GM12878 (cell line): ENCODE measurements around the gene MAEL. TPM values are rescaled to one million over a fixed set of nuclear protein-coding genes. Genes with fewer than 3 reads are reported as not detected.

Experiments used
- ATAC-seq: fragments of 200-7000 bp; cut with Tn5 transposase; 3 replicates; pipeline ENCODE4 v1.9.1; 2020; ENCODE audit warnings: mild to moderate bottlenecking, moderate library complexity
- BruUV-seq: library from RNA; stranded (reverse); fragments of 400-500 nt; replicated peaks from 2 replicates; lab custom pipeline; 2021; lab: Mats Ljungman, UMichigan
- CTCF ChIA-PET: fragments of 300-600 bp; sonication (Branson Sonifier 250); formaldehyde crosslinking; extraction: SDS; loops from one replicate; lab custom pipeline; 2021; ENCODE audit warnings: inconsistent platforms; lab: Yijun Ruan, JAX
- POLR2A ChIA-PET: fragments of 350-600 bp; formaldehyde crosslinking; extraction: SDS; loops from one replicate; lab custom pipeline; 2021; ENCODE audit warnings: inconsistent platforms; lab: Charles Lee
- RAD21 ChIA-PET: fragments of 300-600 bp; sonication (Branson Sonifier 250); formaldehyde crosslinking; loops from one replicate; lab custom pipeline; 2023; ENCODE audit warnings: antibody characterized with exemption; ENCODE audit not compliant: unreplicated experiment; lab: Charles Lee
- SMC1A ChIA-PET: fragments of 300-600 bp; sonication (Branson Sonifier 250); formaldehyde crosslinking; loops from one replicate; lab custom pipeline; 2023; ENCODE audit not compliant: unreplicated experiment, uncharacterized antibody; lab: Charles Lee
- DNase-seq: peaks from one replicate; pipeline ENCODE4 v3.0.0-alpha.2; 2011; ENCODE audit warnings: low read depth, low spot score
- FAIRE-seq: peaks from 3 replicates; lab custom pipeline; 2011; peaks lifted over from hg19 to GRCh38; lab: Jason Lieb, UNC
- H2AFZ ChIP-seq: 2 replicates; pipeline ENCODE4 v1.6.0; 2011; ENCODE audit warnings: low read depth, low read length, control low read depth; ENCODE audit not compliant: control insufficient read depth
- H3K27ac ChIP-seq: 2 replicates; pipeline ENCODE4 v1.5.1; 2011; ENCODE audit warnings: control low read depth; ENCODE audit not compliant: control insufficient read depth, insufficient read depth
- H3K27me3 ChIP-seq, 2 experiments: replicated peaks in 1 of 2; 2 replicates each; pipeline versions ENCODE4 v1.6.0 to v1.6.1; 2011; ENCODE audit warnings: low read length in 1 of 2; ENCODE audit not compliant: control insufficient read depth in 2 of 2, insufficient read depth in 2 of 2
- H3K36me3 ChIP-seq, 2 experiments: 2 replicates each; pipeline ENCODE4 v1.5.1; 2011; ENCODE audit warnings: low read length in 1 of 2; ENCODE audit not compliant: control insufficient read depth in 2 of 2, insufficient read depth in 2 of 2
- H3K4me1 ChIP-seq: 2 replicates; pipeline ENCODE4 v1.6.1; 2011; ENCODE audit warnings: mild to moderate bottlenecking, low read length, moderate library complexity, mixed read lengths; ENCODE audit not compliant: control insufficient read depth, insufficient read depth
- H3K4me2 ChIP-seq: 2 replicates; pipeline ENCODE4 v1.6.0; 2011; ENCODE audit warnings: control low read depth; ENCODE audit not compliant: control insufficient read depth, insufficient read depth
- H3K4me3 ChIP-seq: fragments of 200-600 bp; sonication (generic); 2 replicates; pipeline ENCODE4 v1.5.1; 2016
- H3K79me2 ChIP-seq: 2 replicates; pipeline ENCODE4 v1.6.0; 2011; ENCODE audit warnings: low read length; ENCODE audit not compliant: control insufficient read depth, insufficient read depth
- H3K9ac ChIP-seq: 2 replicates; pipeline ENCODE4 v1.8.0; 2011; ENCODE audit warnings: low read length, control low read depth, mixed read lengths; ENCODE audit not compliant: control insufficient read depth, insufficient read depth
- H3K9me3 ChIP-seq: replicated peaks from 3 replicates; pipeline ENCODE4 v1.5.1; 2011; ENCODE audit warnings: mild to moderate bottlenecking, low read length; ENCODE audit not compliant: control insufficient read depth, insufficient read depth
- H4K20me1 ChIP-seq: 2 replicates; pipeline ENCODE4 v1.6.0; 2011; ENCODE audit not compliant: control insufficient read depth, insufficient read depth
- GABPA ChIP-seq: IDR thresholded peaks from 2 replicates; pipeline ENCODE4 v1.6.1; 2014; ENCODE audit warnings: antibody characterized with exemption, low read depth, mild to moderate bottlenecking, inconsistent platforms
- MYB ChIP-seq: fragments of 150-350 bp; IDR thresholded peaks from 2 replicates; pipeline ENCODE4 v1.6.1; 2014; ENCODE audit warnings: mild to moderate bottlenecking, low read depth, low read length, borderline replicate concordance
- WRNIP1 ChIP-seq: IDR thresholded peaks from 2 replicates; pipeline ENCODE4 v1.6.1; 2011; ENCODE audit warnings: low read depth, low read length, improper control_type of control experiment, borderline replicate concordance
- WGBS: methylation state at CpG from one replicate; pipeline ENCODE4 v1.1.6; 2016; ENCODE audit warnings: low lambda C conversion rate; ENCODE audit not compliant: insufficient replicate concordance, insufficient coverage; ENCODE audit errors: missing lambda C conversion rate; 5-methylcytosine and 5-hydroxymethylcytosine counted together
- in situ Hi-C: fragments of 300-500 bp; cut with MboI; formaldehyde crosslinking; loops from 9 replicates; pipeline ENCODE4 v1.14.3; 2018; ENCODE audit warnings: mixed read lengths
- intact Hi-C: fragments of 100-400 bp; cut with micrococcal nuclease; formaldehyde crosslinking; loops from one replicate; pipeline ENCODE4 v1.14.2; 2022; ENCODE audit not compliant: unreplicated experiment
- polyA plus RNA-seq, 11 experiments: library from polyadenylated mRNA; depleted of rRNA in 4 of 11; unstranded in 6 of 11; stranded (reverse) in 5 of 11; fragments of >200 nt; fragmentation: Nextera tagmentation in 4 of 11; fragmentation: Illumina TruSeq in 1 of 11; extraction: Ambion mirVana in 4 of 11; extraction: Trizol in 1 of 11; gene quantifications; 1 replicate in 1 of 11; 2 replicates in 10 of 11; pipeline versions ENCODE4 v1.2.1 to v1.2.3, GENCODE V29; 2011 to 2016; ENCODE audit warnings: inconsistent platforms in 2 of 11, missing spikeins in 2 of 11, low read depth in 1 of 11
- total RNA-seq, 4 experiments: library from RNA; depleted of rRNA in 3 of 4; stranded (reverse); fragments of >200 nt in 3 of 4; fragmentation: Illumina TruSeq in 1 of 4; extraction: Trizol in 1 of 4; gene quantifications; 2 replicates each; pipeline versions ENCODE4 v1.2.1 to v1.2.3, GENCODE V29; 2013 to 2021
- TF ChIP-seq, protein P1 (sequence below): IDR thresholded peaks from 2 replicates; pipeline ENCODE4 v1.6.1; 2011; ENCODE audit warnings: borderline replicate concordance, low read depth, mild to moderate bottlenecking, moderate library complexity, low read length; ENCODE audit not compliant: insufficient read depth, poor library complexity, severe bottlenecking
- TF ChIP-seq, protein P2 (sequence below): fragments of 450-650 bp; IDR thresholded peaks from 2 replicates; pipeline ENCODE4 v1.6.1; 2017; ENCODE audit warnings: low read depth, mild to moderate bottlenecking, moderate library complexity
- TF ChIP-seq, protein P3 (sequence below): IDR thresholded peaks from 2 replicates; pipeline ENCODE4 v1.6.1; 2012; ENCODE audit warnings: low read length, inconsistent platforms
- TF ChIP-seq, protein P4 (sequence below): IDR thresholded peaks from 2 replicates; pipeline ENCODE4 v1.6.1; 2011; ENCODE audit warnings: borderline replicate concordance, low read depth, mild to moderate bottlenecking, moderate library complexity, mixed read lengths, low read length; ENCODE audit not compliant: insufficient read depth; ENCODE audit errors: extremely low read length
- TF ChIP-seq, protein P5 (sequence below): IDR thresholded peaks from 2 replicates; pipeline ENCODE4 v1.6.1; 2012; ENCODE audit warnings: mild to moderate bottlenecking, low read depth, low read length

MAEL gene
- total and polyA plus RNA-seq, 10 of the 15 experiments (the other 5 are each of a cell fraction or from before 2014, with no cell fraction given), result 0.10 to 0.43 (median 0.24) TPM; not detected in 2

DNA sequence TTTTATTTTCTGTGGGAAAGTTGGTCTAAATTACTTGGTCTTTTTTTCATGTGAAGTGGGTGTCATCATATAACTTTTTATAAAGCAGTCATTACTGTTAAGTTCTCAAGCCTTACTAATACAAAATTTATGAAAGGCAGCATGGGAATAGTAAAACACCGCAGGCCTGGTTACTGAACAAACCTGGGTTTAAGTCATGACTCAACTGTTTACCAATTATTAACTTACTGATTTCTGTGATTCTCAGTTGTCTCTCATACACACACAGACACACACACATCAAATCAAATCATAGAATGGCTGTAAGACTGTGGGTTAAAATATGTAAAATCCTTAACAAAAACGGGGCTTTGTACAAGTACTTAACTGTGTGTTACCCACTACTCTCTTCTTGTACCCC lies 14.6 kb downstream of the MAEL start:
- H3K4me1 ChIP-seq, result no peaks in the 10 kb centered on the region; the same call in 1 of the 2 replicates
- H3K36me3 ChIP-seq, result no peaks in the 10 kb centered on the region
- TF ChIP-seq, protein P1, sequence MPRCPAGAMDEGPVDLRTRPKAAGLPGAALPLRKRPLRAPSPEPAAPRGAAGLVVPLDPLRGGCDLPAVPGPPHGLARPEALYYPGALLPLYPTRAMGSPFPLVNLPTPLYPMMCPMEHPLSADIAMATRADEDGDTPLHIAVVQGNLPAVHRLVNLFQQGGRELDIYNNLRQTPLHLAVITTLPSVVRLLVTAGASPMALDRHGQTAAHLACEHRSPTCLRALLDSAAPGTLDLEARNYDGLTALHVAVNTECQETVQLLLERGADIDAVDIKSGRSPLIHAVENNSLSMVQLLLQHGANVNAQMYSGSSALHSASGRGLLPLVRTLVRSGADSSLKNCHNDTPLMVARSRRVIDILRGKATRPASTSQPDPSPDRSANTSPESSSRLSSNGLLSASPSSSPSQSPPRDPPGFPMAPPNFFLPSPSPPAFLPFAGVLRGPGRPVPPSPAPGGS, result no peak
- TF ChIP-seq, protein P2, sequence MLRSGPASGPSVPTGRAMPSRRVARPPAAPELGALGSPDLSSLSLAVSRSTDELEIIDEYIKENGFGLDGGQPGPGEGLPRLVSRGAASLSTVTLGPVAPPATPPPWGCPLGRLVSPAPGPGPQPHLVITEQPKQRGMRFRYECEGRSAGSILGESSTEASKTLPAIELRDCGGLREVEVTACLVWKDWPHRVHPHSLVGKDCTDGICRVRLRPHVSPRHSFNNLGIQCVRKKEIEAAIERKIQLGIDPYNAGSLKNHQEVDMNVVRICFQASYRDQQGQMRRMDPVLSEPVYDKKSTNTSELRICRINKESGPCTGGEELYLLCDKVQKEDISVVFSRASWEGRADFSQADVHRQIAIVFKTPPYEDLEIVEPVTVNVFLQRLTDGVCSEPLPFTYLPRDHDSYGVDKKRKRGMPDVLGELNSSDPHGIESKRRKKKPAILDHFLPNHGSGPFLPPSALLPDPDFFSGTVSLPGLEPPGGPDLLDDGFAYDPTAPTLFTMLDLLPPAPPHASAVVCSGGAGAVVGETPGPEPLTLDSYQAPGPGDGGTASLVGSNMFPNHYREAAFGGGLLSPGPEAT, result no peak
- TF ChIP-seq, protein P3, sequence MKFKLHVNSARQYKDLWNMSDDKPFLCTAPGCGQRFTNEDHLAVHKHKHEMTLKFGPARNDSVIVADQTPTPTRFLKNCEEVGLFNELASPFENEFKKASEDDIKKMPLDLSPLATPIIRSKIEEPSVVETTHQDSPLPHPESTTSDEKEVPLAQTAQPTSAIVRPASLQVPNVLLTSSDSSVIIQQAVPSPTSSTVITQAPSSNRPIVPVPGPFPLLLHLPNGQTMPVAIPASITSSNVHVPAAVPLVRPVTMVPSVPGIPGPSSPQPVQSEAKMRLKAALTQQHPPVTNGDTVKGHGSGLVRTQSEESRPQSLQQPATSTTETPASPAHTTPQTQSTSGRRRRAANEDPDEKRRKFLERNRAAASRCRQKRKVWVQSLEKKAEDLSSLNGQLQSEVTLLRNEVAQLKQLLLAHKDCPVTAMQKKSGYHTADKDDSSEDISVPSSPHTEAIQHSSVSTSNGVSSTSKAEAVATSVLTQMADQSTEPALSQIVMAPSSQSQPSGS, result no peak
- TF ChIP-seq, protein P4, sequence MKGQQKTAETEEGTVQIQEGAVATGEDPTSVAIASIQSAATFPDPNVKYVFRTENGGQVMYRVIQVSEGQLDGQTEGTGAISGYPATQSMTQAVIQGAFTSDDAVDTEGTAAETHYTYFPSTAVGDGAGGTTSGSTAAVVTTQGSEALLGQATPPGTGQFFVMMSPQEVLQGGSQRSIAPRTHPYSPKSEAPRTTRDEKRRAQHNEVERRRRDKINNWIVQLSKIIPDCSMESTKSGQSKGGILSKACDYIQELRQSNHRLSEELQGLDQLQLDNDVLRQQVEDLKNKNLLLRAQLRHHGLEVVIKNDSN, result no peak
- TF ChIP-seq, protein P5, sequence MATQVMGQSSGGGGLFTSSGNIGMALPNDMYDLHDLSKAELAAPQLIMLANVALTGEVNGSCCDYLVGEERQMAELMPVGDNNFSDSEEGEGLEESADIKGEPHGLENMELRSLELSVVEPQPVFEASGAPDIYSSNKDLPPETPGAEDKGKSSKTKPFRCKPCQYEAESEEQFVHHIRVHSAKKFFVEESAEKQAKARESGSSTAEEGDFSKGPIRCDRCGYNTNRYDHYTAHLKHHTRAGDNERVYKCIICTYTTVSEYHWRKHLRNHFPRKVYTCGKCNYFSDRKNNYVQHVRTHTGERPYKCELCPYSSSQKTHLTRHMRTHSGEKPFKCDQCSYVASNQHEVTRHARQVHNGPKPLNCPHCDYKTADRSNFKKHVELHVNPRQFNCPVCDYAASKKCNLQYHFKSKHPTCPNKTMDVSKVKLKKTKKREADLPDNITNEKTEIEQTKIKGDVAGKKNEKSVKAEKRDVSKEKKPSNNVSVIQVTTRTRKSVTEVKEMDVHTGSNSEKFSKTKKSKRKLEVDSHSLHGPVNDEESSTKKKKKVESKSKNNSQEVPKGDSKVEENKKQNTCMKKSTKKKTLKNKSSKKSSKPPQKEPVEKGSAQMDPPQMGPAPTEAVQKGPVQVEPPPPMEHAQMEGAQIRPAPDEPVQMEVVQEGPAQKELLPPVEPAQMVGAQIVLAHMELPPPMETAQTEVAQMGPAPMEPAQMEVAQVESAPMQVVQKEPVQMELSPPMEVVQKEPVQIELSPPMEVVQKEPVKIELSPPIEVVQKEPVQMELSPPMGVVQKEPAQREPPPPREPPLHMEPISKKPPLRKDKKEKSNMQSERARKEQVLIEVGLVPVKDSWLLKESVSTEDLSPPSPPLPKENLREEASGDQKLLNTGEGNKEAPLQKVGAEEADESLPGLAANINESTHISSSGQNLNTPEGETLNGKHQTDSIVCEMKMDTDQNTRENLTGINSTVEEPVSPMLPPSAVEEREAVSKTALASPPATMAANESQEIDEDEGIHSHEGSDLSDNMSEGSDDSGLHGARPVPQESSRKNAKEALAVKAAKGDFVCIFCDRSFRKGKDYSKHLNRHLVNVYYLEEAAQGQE, result no peak
- TF ChIP-seq MYB (no peak), WRNIP1 (no peak), GABPA (no peak)
- no TSS peak for BruUV-seq
- no peak overlapping the region for H3K4me3 ChIP-seq
- ATAC-seq (no peak), FAIRE-seq (no peak), DNase-seq (no peak)
- no peak overlapping the region for H3K9ac ChIP-seq
- no peak overlapping the region for H3K27ac ChIP-seq
- SMC1A ChIA-PET, result no interaction called here
- H3K9me3 ChIP-seq, result no peaks in the 10 kb centered on the region; the same call in 2 of the 3 replicates
- RAD21 ChIA-PET, result no interaction called here
- POLR2A ChIA-PET, result no interaction called here
- H4K20me1 ChIP-seq, result no peaks in the 10 kb centered on the region
- H3K79me2 ChIP-seq, result no peaks in the 10 kb centered on the region
- H3K27me3 ChIP-seq, result no peaks in the 10 kb centered on the region
- CTCF ChIA-PET, result no interaction called here
- H2AFZ ChIP-seq, result no peak overlapping the region
- in situ Hi-C loops, result no loop called here
- H3K4me2 ChIP-seq, result no peak overlapping the region
- intact Hi-C loops, result no loop called here
- 50% methylated on average over 2 of the region's 2 CpGs for WGBS
